Measurements from ENCODE around the gene ITGB4.

- TF ChIP-seq MAX (IDR thresholded peaks at IDR 0.05) (no peak), RAD21 (IDR thresholded peaks at IDR 0.05; ENCODE audit: low read depth) (no peak), POLR2AphosphoS5 (IDR thresholded peaks at IDR 0.05; ENCODE audit: low read depth, low read length) (no peak), SIN3A (IDR thresholded peaks at IDR 0.05; ENCODE audit: low read depth) (no peak), CEBPB (IDR thresholded peaks at IDR 0.05; ENCODE audit: low read depth) (no peak), EGR1 (IDR thresholded peaks at IDR 0.05; ENCODE audit: low read depth) (no peak)
- TF ChIP-seq, protein P1, sequence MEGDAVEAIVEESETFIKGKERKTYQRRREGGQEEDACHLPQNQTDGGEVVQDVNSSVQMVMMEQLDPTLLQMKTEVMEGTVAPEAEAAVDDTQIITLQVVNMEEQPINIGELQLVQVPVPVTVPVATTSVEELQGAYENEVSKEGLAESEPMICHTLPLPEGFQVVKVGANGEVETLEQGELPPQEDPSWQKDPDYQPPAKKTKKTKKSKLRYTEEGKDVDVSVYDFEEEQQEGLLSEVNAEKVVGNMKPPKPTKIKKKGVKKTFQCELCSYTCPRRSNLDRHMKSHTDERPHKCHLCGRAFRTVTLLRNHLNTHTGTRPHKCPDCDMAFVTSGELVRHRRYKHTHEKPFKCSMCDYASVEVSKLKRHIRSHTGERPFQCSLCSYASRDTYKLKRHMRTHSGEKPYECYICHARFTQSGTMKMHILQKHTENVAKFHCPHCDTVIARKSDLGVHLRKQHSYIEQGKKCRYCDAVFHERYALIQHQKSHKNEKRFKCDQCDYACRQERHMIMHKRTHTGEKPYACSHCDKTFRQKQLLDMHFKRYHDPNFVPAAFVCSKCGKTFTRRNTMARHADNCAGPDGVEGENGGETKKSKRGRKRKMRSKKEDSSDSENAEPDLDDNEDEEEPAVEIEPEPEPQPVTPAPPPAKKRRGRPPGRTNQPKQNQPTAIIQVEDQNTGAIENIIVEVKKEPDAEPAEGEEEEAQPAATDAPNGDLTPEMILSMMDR (IDR thresholded peaks at IDR 0.05 in 2 of 3, conservative IDR thresholded peaks at IDR 0.05 in 1 of 3; ENCODE audit: borderline replicate concordance in 1 of 3, insufficient read depth in 1 of 3, low read depth in 2 of 3, low read length in 2 of 3): no peak
Measured at GRCh38 chr17:75769536-75769935, 48.3 kb downstream of the ITGB4 start.
